ENCODE data around the gene ATP5ME.

ATP5ME gene

DNA sequence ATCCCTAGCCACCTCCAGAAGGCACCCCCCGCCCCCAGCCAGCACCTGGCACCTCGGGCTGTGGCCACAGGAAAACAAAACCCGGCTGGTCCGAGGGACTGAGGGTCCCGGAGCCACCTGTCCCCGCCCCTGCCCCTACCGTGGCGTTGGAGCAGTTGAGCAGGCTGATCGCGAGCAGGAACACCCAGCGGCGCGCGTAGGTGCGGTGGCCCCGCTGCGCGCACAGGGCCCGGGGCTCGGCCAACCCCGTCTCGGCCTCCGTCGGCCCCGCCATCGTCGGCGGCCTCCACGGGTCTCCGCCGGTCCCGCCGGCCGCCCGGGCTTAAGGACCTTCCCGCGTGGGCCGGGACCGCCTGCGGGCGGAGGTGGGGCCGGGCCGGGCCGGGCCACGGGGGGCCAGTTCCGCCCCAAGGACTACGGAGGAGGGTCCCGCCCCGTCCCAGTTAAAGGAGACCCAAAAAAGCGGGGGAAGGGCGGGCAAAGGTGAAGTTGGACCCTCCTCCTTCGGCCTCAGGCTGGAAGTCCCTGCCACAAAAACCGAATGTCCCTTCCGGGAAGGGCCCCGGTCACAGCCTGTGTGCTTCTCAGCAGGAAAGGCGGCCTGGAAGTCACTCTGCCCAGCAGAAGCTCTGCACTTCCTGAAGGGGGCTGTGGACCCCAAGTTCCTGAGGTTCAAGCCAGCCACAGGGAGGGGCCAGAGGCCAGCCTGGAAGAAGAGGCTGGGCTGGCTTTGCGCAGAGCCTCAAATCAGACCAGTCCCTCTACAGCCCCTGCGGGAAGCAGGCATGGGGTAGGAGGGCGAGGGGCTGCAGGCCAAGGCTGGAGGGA lies 15.0 kb upstream of the ATP5ME start, which contains the start of gene SLC49A3:
TSS of gene SLC49A3 (minus strand) at position 298 of the 828 bp plus-strand sequence. CDS start at position 274, 24 bp downstream.
- Histone ChIP-seq H3K79me1 (ENCODE audit: low read length) (peaks cover 22% of the 10 kb centered on the region), H3K14ac (ENCODE audit: low read length) (peak within 1 kb of the TSS; percentile 67), H3K27ac (ENCODE audit: low read depth, low read length) (no peak within 1 kb of the TSS), H4K8ac (ENCODE audit: low read depth, low read length) (peak within 1 kb of the TSS; percentile 88), H2BK120ac (ENCODE audit: insufficient read depth, low read length, poor library complexity) (peak within 1 kb of the TSS; percentile 63), H2AK5ac (ENCODE audit: low read length) (peak within 1 kb of the TSS; percentile 76), H2BK12ac (ENCODE audit: low read length) (peak within 1 kb of the TSS; percentile 19), H3K4me1 (ENCODE audit: control insufficient read depth in 1 of 2, insufficient read depth in 2 of 2, low read length in 2 of 2) (peaks cover 36 to 47% of the 10 kb centered on the region in 2 experiments), H3K27me3 (ENCODE audit: insufficient read depth, low read length) (no peaks in the 10 kb centered on the region), H3K4me2 (ENCODE audit: low read length) (peak within 1 kb of the TSS; percentile 67), H2AFZ (ENCODE audit: insufficient read depth, low read length, poor library complexity) (peak within 1 kb of the TSS; percentile 69), H3K79me2 (ENCODE audit: control insufficient read depth, insufficient read depth, low read length, poor library complexity) (peaks cover 6% of the 10 kb centered on the region), H3K18ac (ENCODE audit: low read length) (peak within 1 kb of the TSS; percentile 31), H4K91ac (ENCODE audit: low read depth, low read length) (peak within 1 kb of the TSS; percentile 82), H3K36me3 (ENCODE audit: control insufficient read depth in 1 of 2, insufficient read depth in 2 of 2, low read length in 2 of 2) (no peaks in the 10 kb centered on the region), H3K23ac (ENCODE audit: low read length) (no peak within 1 kb of the TSS), H3K9me3 (ENCODE audit: insufficient read depth, low read depth, low read length) (peaks cover 2% of the 10 kb centered on the region), H4K12ac (ENCODE audit: low read depth, low read length) (peak within 1 kb of the TSS; percentile 51), H2BK5ac (ENCODE audit: low read depth, low read length, poor library complexity) (peak within 1 kb of the TSS; percentile 14), H3K9ac (ENCODE audit: low read length) (peak within 1 kb of the TSS; percentile 11), H3K4me3 (ENCODE audit: low read depth, low read length) (peak within 1 kb of the TSS; percentile 58), H3K4ac (ENCODE audit: low read depth, low read length) (peak within 1 kb of the TSS; percentile 13)
- DNase-seq = peak in 1 of 2 donors; percentile 28
- WGBS (ENCODE audit: extremely low coverage, insufficient coverage, insufficient read length) = no CpG with 5 or more reads among the region's 59 CpGs

DNA sequence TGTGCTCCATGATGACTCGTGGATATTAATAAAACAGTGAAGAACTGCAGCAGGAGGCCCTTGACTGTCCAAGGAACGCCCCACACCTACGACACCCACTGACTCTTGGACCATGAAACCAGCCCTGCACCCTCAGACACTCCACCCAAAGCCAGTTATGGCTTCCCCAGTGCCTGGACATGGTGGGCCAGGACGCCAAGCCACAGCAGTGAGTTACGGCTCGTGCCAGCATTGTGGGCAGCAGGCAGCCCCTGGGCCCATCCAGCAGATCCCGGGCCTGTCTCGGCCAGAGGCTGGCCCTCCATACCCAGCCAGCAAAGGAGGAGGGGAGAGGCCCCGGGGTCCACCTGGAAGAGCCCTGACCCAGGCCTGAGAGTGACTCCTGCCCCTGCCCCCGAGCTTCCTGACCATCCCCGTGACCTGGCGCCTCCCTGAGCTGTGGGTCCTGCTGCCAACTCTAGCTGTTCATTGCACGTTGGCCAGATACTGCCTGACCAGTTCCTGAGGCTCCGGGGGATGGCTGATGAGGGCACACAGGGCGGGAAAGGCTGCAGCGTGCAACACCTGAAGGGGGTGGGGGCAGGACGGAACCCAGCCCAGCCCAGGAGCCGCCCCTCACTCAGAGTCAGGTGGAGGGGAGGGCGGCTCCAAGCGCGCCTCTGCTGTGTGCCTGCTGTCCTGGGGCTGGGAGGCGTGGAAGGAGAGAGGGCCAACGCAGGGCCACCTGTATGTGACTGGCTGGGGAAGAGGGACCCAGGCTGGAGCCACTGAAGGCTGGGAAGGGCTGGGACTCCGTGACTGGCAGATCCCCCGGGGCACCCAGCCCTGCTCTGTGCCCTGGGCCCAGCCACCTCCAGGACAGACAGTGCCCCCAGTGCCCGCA lies 14.1 kb upstream of the ATP5ME start:
- Histone ChIP-seq H4K8ac (ENCODE audit: low read depth, low read length) (peak overlapping the region; percentile 88), H3K79me2 (ENCODE audit: control insufficient read depth, insufficient read depth, low read length, poor library complexity) (peaks cover 6% of the 10 kb centered on the region), H3K18ac (ENCODE audit: low read length) (peak overlapping the region; percentile 31), H3K27ac (ENCODE audit: low read depth, low read length) (no peak overlapping the region), H3K4me1 (ENCODE audit: control insufficient read depth in 1 of 2, insufficient read depth in 2 of 2, low read length in 2 of 2) (peaks cover 36 to 45% of the 10 kb centered on the region in 2 experiments), H2BK5ac (ENCODE audit: low read depth, low read length, poor library complexity) (no peak overlapping the region), H3K36me3 (ENCODE audit: control insufficient read depth in 1 of 2, insufficient read depth in 2 of 2, low read length in 2 of 2) (no peaks in the 10 kb centered on the region), H2BK12ac (ENCODE audit: low read length) (no peak overlapping the region), H2AFZ (ENCODE audit: insufficient read depth, low read length, poor library complexity) (peak overlapping the region; percentile 69), H3K14ac (ENCODE audit: low read length) (peak overlapping the region; percentile 67), H4K12ac (ENCODE audit: low read depth, low read length) (peak overlapping the region; percentile 33), H3K79me1 (ENCODE audit: low read length) (peaks cover 20% of the 10 kb centered on the region), H3K9me3 (ENCODE audit: insufficient read depth, low read depth, low read length) (peaks cover 2% of the 10 kb centered on the region), H3K4me2 (ENCODE audit: low read length) (peak overlapping the region; percentile 67), H3K4ac (ENCODE audit: low read depth, low read length) (no peak overlapping the region), H4K91ac (ENCODE audit: low read depth, low read length) (peak overlapping the region; percentile 82), H2AK5ac (ENCODE audit: low read length) (peak overlapping the region; percentile 17), H3K27me3 (ENCODE audit: insufficient read depth, low read length) (no peaks in the 10 kb centered on the region), H3K9ac (ENCODE audit: low read length) (no peak overlapping the region), H3K4me3 (ENCODE audit: low read depth, low read length) (peak overlapping the region; percentile 58), H3K23ac (ENCODE audit: low read length) (no peak overlapping the region), H2BK120ac (ENCODE audit: insufficient read depth, low read length, poor library complexity) (peak overlapping the region; percentile 37)
- peak in 1 of 2 donors; percentile 43 for DNase-seq
- WGBS (ENCODE audit: extremely low coverage, insufficient coverage, insufficient read length) = no CpG with 5 or more reads among the region's 26 CpGs

DNA sequence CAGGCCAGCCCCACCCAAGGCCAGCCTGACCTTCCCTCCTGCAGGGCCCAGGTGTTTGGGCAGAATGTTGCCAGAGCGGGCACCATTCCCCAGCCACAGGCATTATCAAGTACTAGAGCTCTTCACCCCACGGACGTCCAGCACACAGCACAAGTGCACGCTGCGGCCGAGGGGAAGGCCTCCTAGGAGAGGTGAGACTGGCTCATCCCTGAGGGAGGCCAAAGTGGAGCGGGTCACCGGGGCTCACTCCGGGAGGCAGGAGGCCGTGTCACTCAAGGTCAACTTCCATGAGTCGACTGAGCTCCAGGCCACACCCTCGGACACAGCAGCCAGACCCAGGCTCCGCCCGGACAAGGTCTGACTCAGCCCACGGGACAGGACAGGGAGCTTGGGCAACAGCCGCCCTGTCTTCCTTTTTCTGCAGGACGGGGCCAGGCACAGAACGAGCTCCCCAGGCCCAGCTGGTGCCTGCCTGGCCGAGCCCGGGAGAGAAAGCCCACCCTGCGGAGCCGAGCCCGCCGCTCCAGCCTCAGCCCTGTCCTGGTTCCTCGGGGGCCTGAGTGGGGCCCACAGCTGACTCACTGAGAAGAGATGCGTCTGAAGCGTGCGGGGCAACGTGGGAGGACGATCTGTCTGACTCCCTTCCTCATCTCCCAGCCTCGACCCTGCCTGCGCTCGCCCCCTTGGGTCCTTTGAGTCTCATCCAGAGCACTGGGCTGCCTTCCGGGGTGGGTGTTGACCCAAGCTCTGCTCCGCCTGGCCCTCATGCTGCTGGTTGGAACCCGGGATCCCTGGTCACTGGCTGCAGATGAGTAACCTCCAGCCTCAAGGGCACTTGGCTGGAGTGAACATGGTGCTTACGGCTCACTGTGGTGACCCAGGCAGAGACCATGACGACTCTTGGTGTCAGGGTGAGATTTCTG lies 13.2 kb upstream of the ATP5ME start:
- WGBS (ENCODE audit: extremely low coverage, insufficient coverage, insufficient read length) = no CpG with 5 or more reads among the region's 38 CpGs
- no peak overlapping the region for H3K23ac ChIP-seq (ENCODE audit: low read length)
- H3K27me3 ChIP-seq (ENCODE audit: insufficient read depth, low read length) = no peaks in the 10 kb centered on the region
- peak overlapping the region; percentile 14 for H4K12ac ChIP-seq (ENCODE audit: low read depth, low read length)
- H3K79me1 ChIP-seq (ENCODE audit: low read length) = peaks cover 20% of the 10 kb centered on the region
- peak; percentile 92 to 94 for DNase-seq
- no peak overlapping the region for H3K4ac ChIP-seq (ENCODE audit: low read depth, low read length)
- no peak overlapping the region for H3K27ac ChIP-seq (ENCODE audit: low read depth, low read length)
- H3K9me3 ChIP-seq (ENCODE audit: insufficient read depth, low read depth, low read length) = peaks cover 2% of the 10 kb centered on the region
- H3K36me3 ChIP-seq (ENCODE audit: control insufficient read depth in 1 of 2, insufficient read depth in 2 of 2, low read length in 2 of 2) = no peaks in the 10 kb centered on the region
- H3K14ac ChIP-seq (ENCODE audit: low read length) = no peak overlapping the region
- H3K4me3 ChIP-seq (ENCODE audit: low read depth, low read length) = no peak overlapping the region
- H3K18ac ChIP-seq (ENCODE audit: low read length) = no peak overlapping the region
- H4K8ac ChIP-seq (ENCODE audit: low read depth, low read length) = peak overlapping the region; percentile 26
- peak overlapping the region; percentile 32 for H2AFZ ChIP-seq (ENCODE audit: insufficient read depth, low read length, poor library complexity)
- H2AK5ac ChIP-seq (ENCODE audit: low read length) = peak overlapping the region; percentile 8
- no peak overlapping the region for H3K9ac ChIP-seq (ENCODE audit: low read length)
- no peak overlapping the region for H3K4me2 ChIP-seq (ENCODE audit: low read length)
- H2BK5ac ChIP-seq (ENCODE audit: low read depth, low read length, poor library complexity) = no peak overlapping the region
- no peak overlapping the region for H2BK120ac ChIP-seq (ENCODE audit: insufficient read depth, low read length, poor library complexity)
- peak overlapping the region; percentile 7 for H2BK12ac ChIP-seq (ENCODE audit: low read length)
- H3K79me2 ChIP-seq (ENCODE audit: control insufficient read depth, insufficient read depth, low read length, poor library complexity) = peaks cover 6% of the 10 kb centered on the region
- H3K4me1 ChIP-seq (ENCODE audit: control insufficient read depth in 1 of 2, insufficient read depth in 2 of 2, low read length in 2 of 2) = peaks cover 30 to 37% of the 10 kb centered on the region in 2 experiments
- H4K91ac ChIP-seq (ENCODE audit: low read depth, low read length) = peak overlapping the region; percentile 48

Data from trophoblast cell (in vitro differentiated cells and primary cell).